HG02885 (cell line): ENCODE data around the gene CFL1.
"Not testable (repeated sequence)": the region's sequence is repeated elsewhere in the genome, so short reads cannot be mapped to it uniquely, and the experiment has no call there.

Experiments used
- ATAC-seq: cut with Tn5 transposase; IDR thresholded peaks from one replicate; pipeline ENCODE4 v1.9.1; 2021; ENCODE audit warnings: mild to moderate bottlenecking; ENCODE audit not compliant: unreplicated experiment, poor library complexity

The CFL1 gene

DNA sequence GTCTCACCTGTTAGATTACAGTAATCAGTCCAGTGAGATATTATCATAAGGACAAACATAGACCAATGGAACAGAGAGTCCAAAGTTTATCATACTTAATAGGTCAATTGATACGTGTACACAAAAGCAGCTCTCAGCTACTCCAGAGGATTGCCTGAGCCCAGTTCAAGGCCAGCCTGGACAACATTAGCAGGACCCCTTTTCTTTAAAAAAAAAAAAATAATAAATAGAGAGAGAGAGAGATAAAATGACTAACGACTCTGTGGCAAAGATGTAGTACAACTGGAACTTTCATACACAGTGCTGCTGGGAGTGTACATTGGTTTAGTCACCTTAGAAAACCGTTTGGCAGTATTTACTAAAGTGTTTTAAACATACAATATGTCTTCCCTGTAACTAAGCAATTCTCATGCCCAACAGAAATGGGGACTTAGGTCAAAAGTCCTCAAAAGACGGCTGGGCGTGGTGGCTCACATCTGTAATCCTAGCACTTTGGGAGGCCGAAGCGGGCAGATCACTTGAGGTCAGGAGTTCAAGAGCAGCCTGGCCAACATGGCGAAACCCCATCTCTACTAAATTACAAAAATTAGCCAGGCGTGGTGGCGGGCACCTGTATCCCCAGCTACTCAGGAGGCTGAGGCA is 13.6 kb downstream of the CFL1 start:
- ATAC-seq = no peak

DNA sequence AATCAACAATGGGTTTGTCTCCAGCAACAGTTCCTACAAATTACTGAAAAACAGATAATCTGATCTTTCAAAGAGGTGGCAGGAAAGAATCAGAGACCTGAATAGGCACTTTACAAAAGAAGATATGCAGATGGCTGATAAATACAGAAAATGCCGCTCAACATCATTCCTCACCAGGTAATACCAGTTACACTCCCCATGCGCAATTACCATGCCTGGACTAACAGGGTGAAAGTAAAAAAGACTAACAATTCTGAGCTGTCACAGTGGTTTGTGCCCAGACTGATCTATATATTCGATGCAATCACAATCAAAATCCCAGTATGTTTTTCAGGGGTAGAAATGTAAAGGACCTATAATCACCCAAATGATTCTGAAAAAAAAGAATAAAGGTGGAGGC is 14.2 kb downstream of the CFL1 start:
- ATAC-seq = no peak

DNA sequence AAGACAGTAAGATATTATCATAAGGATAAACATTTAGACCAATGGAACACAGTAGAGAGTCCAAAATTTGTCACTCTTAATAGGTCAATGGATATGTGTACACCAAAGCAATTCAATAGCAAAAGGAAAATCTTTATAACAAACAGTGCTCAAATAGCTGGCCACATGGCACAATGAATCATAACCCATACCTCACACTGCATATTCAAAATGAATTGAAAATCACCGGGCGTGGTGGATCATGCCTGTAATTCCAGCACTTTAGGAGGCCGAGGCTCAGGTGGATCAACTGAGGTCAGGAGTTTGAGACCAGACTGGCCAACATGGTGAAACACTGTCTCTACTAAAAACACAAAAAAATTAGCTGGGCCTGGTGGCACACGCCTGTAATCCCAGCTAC is 15.8 kb downstream of the CFL1 start:
- no peak for ATAC-seq

DNA sequence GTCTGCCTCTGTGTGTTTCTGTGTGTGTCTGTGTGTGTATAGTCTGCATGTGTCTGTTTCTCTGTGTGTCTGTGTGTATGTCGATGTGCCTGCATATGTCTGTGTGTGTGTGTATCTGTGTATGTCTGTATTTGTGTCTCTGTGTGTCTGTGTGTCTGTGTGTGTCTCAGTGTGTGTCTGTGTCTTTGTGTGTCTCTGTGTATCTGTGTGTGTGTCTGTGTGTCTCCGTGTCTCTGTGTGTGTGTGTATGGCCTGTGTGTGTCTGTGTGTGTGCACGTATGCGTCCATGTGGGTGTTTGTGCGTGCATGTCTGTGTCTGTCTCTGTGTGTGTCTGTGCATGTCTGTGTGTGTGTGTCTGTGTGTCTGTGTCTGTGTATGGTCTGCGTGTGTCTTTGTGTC is 23.8 kb downstream of the CFL1 start:
- peak; percentile 5 for ATAC-seq

DNA sequence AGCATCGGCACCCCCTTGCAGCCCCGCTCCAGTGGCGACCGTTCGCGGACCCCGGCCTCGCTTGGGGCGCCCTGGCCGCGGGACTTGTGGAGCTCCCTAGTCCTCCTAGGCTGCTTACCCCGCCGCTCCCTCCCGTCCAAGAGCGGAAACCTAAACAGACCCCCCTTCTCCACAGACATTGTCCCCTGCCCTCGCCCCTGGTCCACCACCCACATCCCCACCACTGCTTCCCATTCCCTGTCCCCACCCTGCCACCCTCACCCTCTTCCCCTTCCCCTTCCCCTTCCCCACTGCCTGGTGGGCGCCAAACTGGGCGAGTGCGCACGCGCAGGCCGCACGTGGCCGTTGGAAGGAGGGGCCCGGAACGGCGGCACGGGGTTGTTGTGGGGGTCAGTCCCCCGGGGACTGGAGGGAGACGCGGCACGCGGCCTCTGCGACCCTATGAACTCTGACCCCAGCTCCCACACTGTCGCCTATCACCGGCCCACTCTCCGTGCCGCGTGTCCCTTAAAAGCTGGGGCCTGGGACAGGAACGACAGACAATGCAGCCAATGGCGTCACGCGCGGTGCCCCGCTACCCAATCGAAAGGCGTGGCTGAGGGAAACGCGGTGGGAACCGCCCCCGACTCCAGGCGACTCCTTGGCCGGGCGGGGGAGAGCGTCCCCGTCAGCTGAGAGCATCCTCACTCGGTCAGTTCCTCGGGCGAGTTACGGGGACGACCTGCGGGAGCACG is 24.5 kb downstream of the CFL1 start, which contains the start of gene SNX32:
SNX32 (plus strand) TSS at position 667 of the 734 bp plus-strand sequence. CDS start 103 bp downstream, outside the sequence.
- ATAC-seq = peak; percentile 95

DNA sequence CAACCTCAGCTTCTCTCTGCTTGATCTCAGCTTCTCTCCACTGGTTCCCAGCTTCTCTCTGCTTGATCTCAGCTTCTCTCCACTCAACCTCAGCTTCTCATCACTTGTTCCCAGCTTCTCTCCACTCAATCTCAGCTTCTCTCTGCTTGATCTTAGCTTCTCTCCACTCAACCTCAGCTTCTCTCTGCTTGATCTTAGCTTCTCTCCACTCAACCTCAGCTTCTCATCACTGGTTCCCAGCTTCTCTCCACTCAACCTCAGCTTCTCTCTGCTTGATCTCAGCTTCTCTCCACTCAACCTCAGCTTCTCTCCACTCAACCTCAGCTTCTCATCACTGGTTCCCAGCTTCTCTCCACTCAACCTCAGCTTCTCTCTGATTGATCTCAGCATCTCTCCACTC is 25.7 kb downstream of the CFL1 start:
- ATAC-seq = not testable (repeated sequence)

DNA sequence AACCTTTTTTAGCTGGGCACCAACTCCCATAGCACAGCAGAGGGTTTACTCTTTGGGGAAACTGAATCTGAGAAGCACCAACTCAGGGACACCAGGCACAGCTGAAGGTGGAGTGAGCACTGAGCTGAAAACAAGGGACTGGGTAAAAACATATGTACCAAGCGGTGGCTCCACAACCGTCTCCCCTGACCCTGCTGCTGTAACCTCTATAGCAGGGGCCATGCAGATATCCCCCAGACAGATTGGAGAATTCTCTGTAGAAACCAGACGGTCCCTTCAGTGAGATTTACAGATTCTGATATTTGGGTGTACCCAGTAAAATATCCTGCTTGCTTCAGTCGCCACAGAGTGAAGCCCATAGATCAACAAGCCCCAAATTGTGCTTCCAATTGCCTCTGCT is 28.5 kb downstream of the CFL1 start:
- ATAC-seq = no peak

DNA sequence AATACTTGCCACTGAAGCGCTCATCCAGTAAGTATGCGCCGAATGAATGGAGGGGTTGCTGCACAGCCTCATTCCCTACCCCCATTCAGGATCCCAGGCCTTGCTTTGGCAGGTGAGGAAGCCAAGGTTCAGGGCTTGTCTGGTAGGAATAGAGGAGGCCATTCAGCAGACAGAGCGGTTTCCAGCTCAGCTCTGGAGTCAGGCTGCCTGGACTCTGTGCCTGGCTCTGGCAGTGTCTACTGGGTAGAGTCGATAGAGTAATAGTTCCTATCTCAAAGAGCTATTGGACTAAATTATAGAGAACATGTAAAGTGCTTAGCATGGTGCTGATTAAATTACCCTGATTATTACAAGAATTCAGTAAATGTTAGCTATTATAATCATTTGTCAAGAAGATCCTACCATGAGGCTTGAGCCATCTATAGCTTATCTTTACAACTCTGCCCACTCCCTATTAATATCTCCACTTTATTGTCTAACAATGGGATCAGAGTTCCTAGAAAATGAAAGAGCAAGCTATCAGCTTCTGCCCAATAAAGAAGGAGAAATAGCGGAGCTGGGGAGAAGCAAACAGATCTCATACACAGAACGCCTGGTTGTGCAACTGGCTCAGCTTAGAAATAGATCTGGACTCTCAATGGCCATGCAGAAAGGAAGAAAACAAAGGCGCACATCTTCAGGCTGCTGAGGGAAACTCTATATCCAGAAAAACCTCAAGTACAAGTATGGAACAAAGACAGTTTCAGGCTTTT is 30.8 kb downstream of the CFL1 start:
- no peak for ATAC-seq

DNA sequence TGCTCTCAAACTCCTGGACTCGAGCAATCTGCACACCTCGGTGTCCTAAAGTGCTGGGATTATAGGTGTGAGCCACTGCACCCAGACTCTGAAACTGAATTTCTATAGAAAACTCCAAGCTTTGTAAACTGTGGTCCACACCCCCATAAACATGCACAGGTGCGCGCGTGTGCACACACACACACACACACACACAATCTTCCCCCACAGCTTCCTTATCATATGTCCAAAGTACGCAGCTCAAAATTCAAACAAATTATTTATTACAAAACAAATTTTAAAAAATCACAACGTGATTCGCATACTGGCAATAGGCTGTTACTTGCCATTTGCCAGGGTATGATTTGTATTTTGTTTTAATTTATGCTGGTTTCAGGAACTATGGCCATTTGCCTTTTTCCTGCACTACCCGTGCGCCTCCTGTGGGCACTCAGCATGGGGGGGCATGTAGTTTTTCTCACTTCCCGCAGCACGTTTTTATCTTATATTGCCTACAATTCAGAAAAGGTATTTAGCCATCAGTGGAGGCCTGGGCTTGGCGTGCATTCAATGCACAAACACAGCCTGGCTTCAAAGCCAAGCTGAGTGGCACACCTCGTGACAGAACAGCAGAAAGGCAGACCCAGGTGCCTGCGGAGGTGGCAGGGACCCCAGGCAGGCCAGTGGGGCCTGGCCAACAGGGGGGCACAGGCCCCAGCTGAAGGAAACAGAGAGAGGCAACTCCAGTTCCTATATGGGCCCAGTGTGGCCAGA is 35.0 kb downstream of the CFL1 start:
- no peak for ATAC-seq

DNA sequence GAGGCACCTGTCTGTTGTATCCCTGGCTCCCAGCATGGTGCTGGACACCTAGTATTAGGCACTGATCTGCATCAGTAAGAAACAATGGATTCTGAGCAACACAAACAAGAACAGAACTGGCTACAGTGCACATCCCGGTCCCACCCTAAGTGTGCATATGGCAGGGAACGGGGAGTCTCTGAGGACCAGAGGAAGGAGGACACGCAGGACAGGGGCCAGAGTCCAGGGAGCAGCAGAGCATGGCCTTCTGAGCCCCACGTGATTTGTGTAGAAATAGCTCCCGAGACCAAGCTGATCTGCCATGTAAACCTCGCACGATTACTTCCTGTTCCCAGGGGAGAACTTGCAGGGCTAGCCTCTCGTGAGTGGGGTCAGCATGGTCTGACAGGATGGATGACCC is 36.9 kb downstream of the CFL1 start:
- ATAC-seq = no peak

DNA sequence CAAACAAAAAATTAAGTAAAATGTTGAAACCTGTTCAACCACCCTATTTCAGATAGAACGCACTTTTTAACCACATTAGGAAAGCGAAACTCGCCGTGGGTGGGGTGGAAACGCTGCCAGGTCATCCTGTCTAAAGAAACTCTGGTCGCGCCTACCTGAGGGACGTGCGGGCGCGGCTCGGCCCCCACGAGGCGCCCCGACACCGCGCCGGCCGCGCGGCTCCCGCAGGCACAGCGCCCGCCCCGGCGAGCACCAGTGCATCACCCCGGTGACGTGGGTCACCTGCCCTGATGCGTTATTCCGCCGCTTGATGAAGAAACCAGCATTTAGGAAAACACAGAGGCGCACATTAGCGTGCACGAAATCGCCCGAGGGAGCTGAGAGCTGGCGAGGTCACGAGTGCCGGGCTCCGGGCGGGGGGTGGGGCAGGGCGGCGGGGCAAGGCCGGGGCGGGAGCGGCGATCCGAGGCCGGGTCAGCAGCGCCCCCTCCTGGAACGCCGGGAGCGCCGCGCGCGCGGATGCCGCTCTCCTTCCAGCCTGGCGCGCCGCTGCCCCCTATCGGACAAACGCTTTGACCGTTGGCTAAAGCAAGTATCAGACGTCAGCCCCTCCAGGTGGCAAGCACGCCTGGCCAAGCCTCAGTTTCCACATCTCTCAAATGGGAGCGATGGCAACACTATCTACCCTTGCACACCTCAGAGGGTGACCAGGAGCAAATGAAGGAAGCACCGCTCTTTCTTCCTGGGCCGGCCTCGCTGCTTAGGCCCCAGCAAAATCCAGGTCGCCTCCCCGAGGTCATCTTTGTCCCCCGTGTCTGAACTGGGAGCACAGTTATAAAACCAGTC is 39.9 kb downstream of the CFL1 start:
- ATAC-seq = peak; percentile 87

DNA sequence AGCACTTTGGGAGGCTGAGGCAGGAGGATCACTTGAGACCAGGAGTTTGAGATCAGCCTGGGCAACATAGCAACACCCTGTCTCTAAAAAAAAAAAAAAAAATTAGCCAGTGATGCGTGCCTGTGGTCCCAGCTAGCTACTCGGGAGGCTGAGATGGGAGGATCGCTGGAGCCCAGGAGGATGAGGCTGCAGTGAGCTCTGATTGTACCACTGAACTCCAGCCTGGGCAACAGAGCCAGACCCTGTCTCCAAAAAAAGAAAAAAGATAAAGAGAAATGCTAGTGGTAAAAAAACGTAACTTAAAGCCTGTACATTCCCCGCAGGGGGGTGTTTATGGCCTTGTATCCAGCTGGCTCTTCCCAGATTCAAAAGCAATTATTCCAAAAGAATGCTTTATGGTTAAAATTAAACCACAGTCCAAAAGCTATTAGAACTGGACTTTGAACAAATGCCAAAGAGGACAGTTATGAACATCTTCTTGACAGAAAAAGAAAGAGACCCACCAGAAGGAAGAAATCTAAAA is 40.6 kb downstream of the CFL1 start:
- ATAC-seq = no peak

DNA sequence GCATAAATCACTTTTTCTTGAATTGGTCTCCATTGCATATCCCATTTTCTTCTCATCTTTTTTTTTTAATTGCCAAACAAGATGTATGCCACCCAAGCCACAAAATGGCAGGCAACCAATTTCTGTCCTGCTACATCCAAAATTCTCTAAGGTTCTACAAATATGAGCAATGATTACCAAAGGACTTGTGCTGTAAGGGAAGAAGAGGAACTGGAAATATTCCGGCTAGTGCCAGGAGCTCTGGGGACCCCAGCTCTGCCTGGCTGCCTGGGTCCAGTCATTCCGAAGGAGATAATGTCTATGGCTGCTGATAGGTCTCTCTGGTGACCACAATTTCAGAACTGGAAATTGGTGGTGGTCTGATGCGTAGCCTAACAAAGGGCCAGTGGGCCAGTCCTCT is 41.3 kb downstream of the CFL1 start:
- no peak for ATAC-seq

DNA sequence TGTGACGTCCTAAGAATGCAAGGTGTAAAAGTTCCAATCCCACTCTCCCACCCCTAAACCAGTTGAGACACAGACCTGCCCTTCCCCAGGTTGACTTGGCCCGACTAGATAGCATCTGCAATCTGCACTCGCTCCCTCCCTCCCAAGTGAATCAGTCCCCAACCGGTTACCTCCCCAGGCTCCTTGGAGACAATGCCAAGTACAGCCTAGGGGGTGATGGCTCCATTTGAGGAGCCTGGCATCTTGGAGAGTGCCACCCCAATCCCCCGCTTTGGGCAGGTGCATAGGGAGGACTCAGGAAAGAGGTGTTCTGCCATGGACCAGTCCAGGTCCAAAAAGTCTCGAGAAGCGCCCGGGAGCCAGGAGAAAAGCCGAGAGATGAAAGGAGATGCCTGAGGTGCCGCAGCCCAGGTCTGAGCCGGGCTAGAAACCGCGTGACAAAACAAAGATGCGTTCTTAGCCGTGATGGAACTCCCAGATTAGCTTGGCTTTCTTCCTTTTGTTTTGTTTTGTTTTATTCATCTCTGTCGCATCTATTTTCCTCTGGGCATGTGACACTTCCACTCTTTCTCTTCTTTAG is 42.9 kb downstream of the CFL1 start:
- ATAC-seq = no peak

DNA sequence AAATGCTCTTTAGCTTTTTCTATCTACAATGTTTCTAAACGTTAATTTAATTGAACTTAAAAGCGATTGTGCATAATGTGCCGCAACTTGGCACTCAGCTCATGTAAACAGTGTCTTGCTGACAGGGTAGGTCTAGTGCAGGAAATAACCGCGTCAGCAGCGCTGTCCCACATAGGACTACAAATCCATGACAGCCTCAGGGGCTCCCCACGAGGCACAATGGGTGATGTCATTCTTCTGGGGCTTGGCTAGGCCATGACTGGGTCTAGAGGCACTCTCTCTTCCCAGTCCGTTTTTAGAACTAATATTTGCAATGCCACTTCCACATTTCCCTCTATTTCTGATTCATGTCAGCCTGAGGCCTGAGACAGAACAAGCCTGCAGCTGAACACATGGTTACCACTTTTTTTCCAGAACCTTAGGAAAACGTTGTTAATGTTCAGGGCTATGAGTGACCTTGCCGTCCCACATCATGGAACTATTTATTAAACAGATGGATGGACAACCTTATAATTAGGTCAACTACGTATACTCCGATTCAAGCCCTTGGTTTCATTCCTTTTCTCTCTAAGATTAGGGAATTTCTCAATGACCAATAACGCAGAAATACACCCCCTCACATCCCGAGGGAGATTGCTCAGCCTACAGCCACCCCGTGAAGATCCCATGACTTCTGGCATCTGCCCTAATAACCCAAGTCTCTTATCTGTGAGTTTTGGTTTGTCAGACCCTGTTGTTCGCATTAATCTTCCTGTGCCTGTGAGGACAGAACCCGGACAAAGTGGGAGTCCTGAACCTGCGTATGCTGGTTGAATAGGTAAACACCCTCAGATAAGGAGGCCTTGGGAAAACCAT is 43.6 kb downstream of the CFL1 start:
- no peak for ATAC-seq

DNA sequence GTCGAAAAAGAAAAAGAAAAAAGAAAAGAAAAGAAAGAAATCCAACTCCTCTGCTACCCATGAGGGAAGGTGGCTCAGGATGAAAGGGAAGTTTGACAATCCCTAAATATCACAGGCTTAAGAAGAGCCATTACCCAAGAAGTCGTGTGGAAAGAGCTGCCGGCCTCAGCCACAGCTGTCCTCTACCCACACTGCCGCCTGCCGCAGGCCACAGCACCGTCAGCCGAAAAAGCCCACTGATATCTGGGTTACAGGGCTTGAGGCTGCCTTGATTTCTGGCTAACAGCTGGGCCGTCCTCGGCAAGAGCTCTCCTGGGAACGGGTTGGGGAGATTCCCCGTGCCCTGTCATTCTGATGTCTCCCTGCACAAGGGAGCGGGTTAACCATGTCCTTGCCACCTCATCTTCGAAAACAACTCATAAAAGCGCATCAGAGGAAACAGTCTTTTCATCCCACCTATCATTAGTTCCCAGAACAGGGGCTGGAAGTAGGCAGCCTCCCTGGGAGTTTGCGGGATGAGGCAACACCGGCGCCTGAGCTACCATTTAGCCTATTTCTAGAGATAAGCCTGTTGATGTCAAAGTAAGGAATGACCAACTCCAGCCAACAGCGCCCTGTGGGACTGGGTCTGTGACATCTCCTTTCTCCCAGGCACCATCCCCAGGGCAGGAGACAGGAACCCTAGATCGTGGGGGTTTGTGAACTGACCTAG is 46.1 kb downstream of the CFL1 start:
- no peak for ATAC-seq

DNA sequence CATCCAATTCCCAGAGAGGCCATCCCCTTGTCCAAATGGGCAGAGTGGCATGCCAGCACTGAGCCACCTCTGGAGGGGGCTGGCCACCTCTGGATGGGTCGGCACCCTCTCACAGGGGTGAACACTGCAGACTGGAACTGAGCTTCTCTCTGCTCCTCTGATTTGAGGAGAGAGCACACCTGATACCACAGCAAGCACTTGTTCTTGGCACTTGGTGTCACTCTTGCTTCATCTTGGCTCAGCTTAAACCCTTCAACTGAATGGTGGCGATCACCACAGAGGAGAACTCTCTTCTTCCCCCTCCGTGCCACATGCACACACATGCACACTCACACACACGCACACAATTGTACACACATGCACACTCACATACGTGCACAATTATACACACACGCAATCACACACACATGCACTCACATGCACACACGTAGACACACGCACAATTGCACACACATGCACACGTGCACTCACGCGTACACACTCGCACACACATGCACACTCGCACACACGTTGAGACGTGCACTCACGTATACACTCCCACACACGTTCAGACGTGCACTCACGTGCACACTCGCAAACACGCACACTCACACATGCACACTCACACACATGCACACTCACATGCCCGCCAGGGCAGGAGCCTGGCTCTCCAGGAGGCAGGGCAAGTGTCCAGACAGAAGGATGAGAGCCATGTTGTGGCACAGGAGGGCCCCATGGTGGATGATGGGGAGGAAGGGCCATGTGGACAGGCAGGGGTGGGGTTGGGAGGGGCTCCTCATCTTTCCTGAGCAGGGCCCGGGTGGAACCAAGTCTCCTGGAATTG is 47.7 kb downstream of the CFL1 start:
- no peak for ATAC-seq
